ENCODE data around the gene PLEKHM3.
"Not testable (repeated sequence)": the region's sequence is repeated elsewhere in the genome, so short reads cannot be mapped to it uniquely, and the experiment has no call there.

The PLEKHM3 gene

DNA sequence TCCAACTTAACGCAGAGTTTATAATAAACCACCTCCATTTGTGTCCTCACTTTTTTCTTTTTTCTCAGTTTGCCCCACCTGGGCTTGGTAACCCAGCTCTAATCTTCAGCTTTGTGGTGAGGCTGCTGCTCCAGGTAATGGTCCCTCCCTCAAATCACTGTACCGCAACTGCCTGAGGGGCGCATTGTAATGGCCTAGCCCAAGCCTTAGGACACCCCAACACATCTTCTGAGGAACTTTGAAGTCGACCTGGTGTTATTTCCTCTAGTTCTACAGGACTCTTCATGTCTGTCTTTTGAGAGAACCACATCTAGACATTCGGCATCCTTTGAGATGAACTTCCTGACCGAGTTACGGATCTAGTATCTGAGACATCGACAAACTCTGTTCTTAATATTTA lies 99.7 kb downstream of the PLEKHM3 start:
- no peak for DNase-seq (ENCODE audit: low read depth in 2 of 2)

DNA sequence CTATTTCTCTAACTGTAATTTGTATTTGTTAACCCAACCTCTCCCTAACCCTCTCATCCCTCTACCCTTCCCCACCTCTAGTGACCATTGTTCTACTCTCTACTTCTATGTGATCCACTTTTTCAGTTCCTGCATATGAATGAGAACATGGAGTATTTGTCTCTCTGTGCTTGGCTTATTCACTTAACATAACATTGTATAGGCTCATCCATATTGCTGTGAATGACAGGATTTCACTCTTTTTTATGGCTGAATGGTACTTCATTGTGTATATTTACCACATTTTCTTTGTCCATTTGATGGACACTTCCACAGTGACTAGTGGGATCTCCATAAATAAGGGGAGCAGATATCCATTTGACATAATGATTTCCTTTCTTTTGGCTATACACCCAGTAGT lies 103.7 kb downstream of the PLEKHM3 start:
- no peak for DNase-seq (ENCODE audit: low read depth in 2 of 2)

- DNase-seq (ENCODE audit: low read depth in 2 of 2) = no peak
Observed at GRCh38 chr2:207920721-207921120, 104.6 kb downstream of the PLEKHM3 start.

DNA sequence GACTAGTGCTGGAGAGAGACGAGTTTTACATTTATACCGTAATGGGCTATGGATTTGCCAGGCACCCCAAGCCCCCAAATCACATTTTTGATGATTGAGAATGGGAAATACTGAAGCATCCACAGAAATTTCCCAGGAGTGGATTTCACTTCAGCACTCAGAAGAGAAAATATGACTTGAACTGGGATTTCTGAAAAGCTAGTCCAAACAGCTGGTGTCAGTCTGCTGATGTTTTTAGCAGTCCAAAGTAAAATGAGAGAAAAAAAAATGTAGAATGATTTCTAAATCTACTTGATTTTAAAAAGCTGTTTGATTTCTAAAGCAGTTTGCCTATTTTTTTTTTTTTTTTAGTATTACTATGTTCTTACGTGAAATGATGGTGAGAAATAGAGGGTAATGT lies 105.0 kb downstream of the PLEKHM3 start:
- no peak for DNase-seq (ENCODE audit: low read depth in 2 of 2)

DNA sequence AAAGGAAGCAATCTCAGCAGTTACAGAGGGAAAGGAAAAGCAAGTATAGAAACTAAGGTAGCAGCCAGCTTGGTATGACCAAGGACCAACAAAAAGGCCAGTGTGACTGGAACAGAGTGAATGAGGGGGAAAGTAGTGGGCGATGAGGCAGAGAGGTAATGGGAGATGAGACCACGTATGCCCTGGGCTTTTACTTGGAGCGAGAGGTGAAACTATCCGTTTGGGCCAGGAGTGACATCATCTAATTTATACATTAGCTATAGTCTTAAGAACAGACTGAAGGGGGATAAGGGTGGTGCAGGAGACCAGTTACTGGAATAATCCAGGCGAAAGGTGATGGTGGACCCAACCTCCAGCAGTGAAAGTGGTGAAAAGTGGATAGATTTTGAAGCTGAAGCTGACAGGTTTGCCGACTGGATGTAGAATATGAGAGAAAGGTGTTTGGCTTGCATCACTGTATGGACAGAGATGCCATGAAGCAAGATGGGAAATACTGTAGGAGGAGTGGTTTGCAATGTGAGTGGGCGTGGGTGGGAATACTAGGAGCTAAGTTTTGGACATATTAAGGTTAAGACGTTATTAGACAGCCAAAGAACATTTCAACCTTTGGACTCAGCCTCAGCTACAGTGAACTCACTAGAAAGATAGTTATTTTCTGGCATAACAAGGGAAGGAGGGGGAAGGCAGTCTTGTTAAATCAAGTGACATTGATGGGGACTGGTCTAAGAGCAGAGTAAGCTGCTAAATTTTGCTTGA lies 106.0 kb downstream of the PLEKHM3 start:
- no peak for DNase-seq (ENCODE audit: low read depth in 2 of 2)

DNA sequence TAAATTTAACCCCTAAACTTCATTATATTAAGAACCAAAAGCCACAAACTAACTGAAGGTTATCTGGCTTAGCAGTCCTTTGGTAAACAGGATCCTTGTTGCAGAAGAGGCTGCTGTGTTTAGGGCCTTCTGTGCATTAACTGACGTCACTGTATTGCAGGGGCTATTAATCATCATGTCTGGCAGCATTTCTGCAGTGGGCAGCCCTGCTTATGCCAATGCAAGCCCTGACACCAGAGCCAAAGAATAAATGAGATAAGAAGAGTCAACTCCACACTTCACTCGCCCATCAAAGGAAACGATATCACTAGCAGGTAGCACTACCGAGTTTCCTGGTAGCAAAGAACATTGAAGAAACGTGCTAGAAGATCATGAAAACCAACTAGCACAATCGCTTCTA lies 110.6 kb downstream of the PLEKHM3 start:
- DNase-seq (ENCODE audit: low read depth in 2 of 2) = no peak

GRCh38 chr2:207913772-207914358 lies 111.5 kb downstream of the PLEKHM3 start:
- DNase-seq (ENCODE audit: low read depth in 2 of 2) = no peak

DNA sequence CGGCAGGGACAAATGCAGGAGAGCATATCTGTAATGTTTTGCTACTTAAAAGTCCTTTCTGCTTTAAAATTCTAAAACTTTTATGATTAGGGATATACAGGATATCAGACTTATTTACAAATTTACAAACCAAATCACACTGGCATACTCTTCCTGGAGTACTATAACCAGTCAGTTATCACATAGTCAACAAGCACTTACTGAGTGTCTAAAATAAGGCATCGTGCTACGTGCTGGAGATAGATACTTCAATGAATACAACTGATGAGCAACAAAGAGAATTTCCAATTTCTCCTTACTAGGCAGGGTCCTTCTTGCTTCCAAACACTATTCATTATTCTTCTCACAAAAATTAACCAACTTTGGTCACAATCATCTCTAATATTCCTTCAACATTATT lies 113.5 kb downstream of the PLEKHM3 start:
- DNase-seq (ENCODE audit: low read depth in 2 of 2) = no peak

DNA sequence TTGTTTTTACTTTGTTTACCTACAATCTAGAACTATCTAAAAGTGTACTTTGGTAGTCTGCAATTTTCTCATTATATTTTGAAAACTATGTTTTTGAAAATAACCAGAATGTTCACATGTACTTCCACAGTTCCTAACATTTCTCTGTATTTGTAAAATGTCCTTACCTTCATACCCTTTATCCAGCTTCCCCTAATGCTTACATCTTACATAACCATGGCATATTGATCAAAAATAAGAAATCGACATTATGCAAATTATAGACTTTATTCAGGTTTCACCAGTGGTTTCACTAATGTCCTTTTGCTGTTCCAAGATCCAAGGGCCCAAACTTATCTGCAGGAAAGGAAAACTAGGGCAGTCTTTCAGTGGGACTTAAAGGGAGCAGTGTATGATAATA lies 114.1 kb downstream of the PLEKHM3 start:
- DNase-seq (ENCODE audit: low read depth in 2 of 2) = no peak

DNA sequence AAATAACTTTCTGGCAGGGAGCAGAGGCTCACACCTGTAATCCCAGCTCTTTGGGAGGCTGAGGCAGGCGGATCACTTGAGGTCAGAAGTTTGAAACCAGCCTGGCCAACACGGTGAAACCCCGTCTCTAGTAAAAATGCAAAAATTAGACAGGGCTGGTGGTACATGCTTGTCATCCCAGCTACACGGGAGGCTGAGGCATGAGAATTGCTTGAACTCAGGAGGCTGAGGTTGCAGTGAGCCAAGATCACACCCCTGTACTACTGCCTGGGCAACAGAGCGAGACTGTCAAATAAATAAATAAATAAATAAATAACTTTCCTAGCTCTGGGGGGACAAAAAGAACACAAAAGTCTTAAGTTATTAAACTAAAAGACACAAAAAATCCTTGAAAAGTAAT lies 118.8 kb downstream of the PLEKHM3 start:
- not testable (repeated sequence) for DNase-seq (ENCODE audit: low read depth in 2 of 2)

DNA sequence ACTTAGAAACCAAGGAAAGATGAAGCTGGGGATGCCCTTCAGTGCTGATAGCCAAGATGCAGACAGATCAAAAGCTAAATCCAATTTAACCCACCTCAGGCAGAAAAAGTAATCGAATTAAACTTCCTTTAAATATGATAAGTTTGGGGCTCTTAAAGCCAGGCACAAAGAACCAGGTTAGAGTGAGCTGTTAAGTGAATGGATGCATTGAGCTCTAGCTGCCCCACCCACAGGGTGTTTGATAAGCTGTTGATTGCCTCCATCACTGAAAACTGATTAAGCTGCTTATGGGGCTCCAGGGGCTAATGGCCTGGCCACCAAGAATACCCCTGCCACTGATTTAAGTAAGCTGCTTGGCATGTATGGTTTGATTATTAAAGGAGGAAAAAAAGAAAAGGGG lies 119.8 kb downstream of the PLEKHM3 start:
- no peak for DNase-seq (ENCODE audit: low read depth in 2 of 2)

DNA sequence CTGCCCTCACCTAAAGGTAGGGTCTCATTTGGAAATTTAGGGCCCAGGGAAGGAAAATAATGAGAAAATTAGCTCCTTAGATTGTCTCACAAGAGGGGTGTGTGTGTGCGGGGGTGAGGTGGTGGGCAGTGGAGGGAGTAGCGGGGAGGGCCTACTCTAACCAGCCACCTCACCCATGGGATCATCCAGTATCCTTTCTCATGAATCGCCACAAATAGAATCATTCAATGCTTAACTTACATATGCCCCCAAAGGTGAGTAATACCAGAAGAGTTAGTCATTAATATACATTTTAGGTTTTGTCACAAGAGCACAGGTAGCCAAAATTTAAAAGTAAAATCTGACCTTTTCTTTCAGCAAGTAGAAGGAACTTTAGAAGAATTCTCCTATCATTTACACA lies 122.1 kb downstream of the PLEKHM3 start:
- no peak for DNase-seq (ENCODE audit: low read depth in 2 of 2)

GRCh38 chr2:207902821-207903220 lies 122.5 kb downstream of the PLEKHM3 start:
- no peak for DNase-seq (ENCODE audit: low read depth in 2 of 2)

DNA sequence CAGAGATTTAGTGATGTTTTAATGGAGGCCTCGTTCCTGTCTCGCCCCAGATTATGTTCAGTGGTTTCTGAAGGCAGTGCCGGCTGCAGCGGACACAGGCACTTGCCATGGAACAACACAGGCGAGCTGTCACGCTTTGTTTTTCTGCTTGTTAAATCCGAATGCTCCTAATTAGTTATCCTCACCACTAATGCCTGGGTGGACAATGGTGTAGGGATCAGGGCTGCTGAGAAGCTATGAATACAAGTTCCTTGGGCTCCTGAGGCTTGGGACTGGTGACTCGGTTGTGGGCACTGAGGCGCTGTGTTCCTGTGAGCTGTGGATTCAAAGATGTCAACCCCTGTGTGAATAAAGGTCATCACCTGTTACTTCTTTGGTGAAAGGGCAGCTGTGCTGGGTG lies 123.5 kb downstream of the PLEKHM3 start:
- no peak for DNase-seq (ENCODE audit: low read depth in 2 of 2)

DNA sequence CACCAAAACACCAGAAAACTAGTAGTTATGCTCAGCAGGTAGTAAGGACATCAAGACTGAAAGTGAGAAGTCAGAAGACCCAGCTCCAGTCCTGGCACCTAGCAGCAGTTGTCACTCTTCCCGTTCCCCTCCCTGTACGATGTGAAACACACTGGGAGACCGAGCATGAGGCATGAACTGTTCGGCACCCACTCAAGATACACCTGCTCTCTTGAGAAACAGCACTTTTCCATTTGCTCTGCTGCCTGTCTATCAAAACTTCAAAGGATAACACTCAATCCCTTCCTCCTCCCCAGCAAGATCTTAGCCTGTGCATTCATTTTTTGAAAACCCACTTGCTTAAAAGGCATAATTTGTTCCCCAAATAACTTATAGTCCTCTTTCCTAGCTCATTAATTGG lies 123.9 kb downstream of the PLEKHM3 start:
- DNase-seq (ENCODE audit: low read depth in 2 of 2) = no peak

DNA sequence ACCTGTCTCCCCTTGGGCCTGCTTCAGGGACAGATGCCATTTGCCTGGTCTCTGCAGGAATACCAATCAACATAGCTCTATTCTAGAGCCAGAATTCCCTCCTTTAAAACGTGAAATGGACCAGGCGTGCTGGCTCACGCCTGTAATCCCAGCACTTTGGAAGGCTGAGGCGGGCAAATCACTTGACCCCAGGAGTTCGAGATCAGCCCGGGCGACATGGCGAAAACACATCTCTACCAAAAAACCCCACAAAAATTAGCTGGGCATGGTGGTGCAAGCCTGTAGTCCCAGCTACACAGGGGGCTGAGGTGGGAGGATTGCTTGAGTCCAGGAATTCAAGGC lies 127.0 kb downstream of the PLEKHM3 start:
- no peak for DNase-seq (ENCODE audit: low read depth in 2 of 2)

DNA sequence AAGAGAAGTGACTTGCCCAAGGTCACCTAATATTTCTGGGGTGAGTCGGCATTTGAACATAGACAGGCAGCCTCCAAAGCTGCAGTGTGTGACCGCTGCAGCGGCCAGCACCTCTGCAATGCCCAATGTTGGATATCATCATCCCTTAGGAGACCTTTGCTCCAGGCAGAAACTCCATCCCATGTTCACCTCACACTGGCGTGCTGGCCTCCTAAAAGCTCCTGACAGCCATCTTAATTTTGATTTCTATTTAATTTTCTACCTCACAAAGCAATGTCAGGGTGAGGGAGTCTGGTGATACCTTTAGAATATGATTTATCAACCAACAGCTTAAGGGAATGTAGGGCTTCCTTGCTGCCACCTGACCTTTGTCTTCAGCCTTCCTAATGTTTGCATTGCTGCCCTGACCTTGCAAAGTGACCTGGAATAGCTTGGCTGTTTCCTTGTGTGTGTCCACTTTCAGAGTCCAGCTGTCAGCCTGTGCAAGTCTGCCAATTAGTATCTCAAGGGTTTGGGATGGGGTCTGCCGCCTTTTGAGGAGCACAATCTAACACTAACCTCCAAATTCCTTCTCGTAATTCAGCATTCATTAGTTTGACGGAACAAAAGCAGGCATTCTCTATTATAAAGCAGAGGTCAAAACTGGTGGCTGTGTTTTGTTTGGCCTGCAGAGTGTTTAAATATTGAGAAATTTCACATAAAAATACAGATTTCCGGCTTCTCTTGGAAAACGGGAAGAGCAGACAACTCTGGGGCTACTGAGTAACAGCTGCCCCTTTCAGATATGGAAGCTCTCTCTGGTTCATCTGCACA lies 127.6 kb downstream of the PLEKHM3 start:
- DNase-seq (ENCODE audit: low read depth in 2 of 2) = no peak

GRCh38 chr2:207896525-207897285 lies 128.6 kb downstream of the PLEKHM3 start:
- no peak for DNase-seq (ENCODE audit: low read depth in 2 of 2)

- DNase-seq (ENCODE audit: low read depth in 2 of 2) = no peak
Observed at GRCh38 chr2:207895274-207895860, 130.0 kb downstream of the PLEKHM3 start.

DNA sequence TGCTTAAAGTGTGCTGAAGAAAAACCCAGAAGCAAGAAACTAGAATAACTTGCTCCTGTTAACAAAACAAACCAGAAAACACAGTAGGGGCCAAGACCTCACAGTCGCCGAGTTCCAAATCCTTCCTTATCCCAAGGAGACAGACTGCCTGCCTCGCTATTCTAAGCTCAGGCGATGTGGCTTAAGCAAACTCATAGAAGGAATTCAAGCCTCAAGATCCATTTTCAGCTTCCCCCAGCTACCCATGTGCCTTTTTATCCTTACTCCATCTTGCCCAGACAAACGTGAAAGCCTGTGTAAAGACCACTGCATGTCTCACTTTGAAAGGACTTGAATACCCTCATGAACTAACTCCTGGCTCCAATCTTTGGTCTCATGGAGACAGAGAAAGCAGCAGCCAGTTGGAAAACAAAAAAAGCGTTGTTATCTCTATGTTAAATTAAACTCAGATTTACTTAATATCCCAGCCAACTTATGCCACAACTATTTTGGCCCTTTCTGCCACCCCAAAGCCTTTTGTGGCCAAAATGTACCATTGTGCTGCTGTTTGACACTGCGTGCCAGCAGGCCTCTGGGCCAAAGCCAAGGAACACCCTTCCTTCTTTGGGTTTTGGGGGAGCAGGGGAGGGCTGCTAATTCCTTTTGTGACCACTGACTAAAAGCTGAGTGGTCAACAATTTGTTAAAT lies 132.5 kb downstream of the PLEKHM3 start:
- DNase-seq (ENCODE audit: low read depth in 2 of 2) = no peak

- no peak for DNase-seq (ENCODE audit: low read depth in 2 of 2)
Observed at GRCh38 chr2:207891086-207891844, 134.1 kb downstream of the PLEKHM3 start.
